GM12864 (cell line): ENCODE results near the gene SPCS3.
A peak's percentile ranks its signal among the peaks of the same experiment; 100 is the strongest.

Source experiments
- DNase-seq: peaks from one replicate; pipeline ENCODE4 v3.0.0-alpha.2; 2011; ENCODE audit warnings: low read depth
- H3K4me3 ChIP-seq: 2 replicates; pipeline ENCODE4 v1.5.1; 2011; ENCODE audit warnings: mild to moderate bottlenecking, low read depth, low read length, control low read depth
- CTCF ChIP-seq: IDR thresholded peaks from 2 replicates; pipeline ENCODE4 v1.5.1; 2011; ENCODE audit warnings: low read depth, mild to moderate bottlenecking, moderate library complexity, low read length, control low read depth, inconsistent platforms; ENCODE audit errors: missing control alignments

Gene SPCS3

GRCh38 chr4:176359590-176359989 lies 39.8 kb downstream of the SPCS3 start:
- no peak overlapping the region for H3K4me3 ChIP-seq
- TF ChIP-seq CTCF, result no peak
- DNase-seq, result no peak

GRCh38 chr4:176360446-176360845 lies 40.7 kb downstream of the SPCS3 start:
- no peak overlapping the region for H3K4me3 ChIP-seq
- no peak for TF ChIP-seq CTCF
- DNase-seq, result no peak

- H3K4me3 ChIP-seq, result no peak overlapping the region
- DNase-seq, result no peak
- no peak for TF ChIP-seq CTCF
These were observed 43.3 kb downstream of the SPCS3 start for GRCh38 chr4:176363072-176363471.

- H3K4me3 ChIP-seq, result no peak overlapping the region
- TF ChIP-seq CTCF, result no peak
- no peak for DNase-seq
These were observed 48.2 kb downstream of the SPCS3 start for GRCh38 chr4:176367771-176368465.

GRCh38 chr4:176376032-176376614 lies 56.4 kb downstream of the SPCS3 start:
- no peak for DNase-seq
- peak; percentile 24 for TF ChIP-seq CTCF
- no peak overlapping the region for H3K4me3 ChIP-seq

- DNase-seq, result no peak
- H3K4me3 ChIP-seq, result no peak overlapping the region
- peak; percentile 32 for TF ChIP-seq CTCF
These were observed 58.0 kb downstream of the SPCS3 start for GRCh38 chr4:176377780-176378179.
